Suprapubic skin (tissue), 4 donors: ENCODE data around the gene SLC38A1. TPM values are rescaled to one million over a fixed set of nuclear protein-coding genes. Genes with fewer than 3 reads are reported as not detected.

Experiments
- DNase-seq, 2 donors: peaks; one replicate each; pipeline ENCODE4 v3.0.0-alpha.2; 2019; ENCODE audit warnings: low spot score in 2 of 2
- H3K27ac ChIP-seq: fragments of 200-600 bp; sonication (generic); one replicate; pipeline ENCODE4 v1.5.1; 2019
- H3K27me3 ChIP-seq: fragments of 200-600 bp; sonication (generic); one replicate; pipeline ENCODE4 v1.5.1; 2019
- H3K36me3 ChIP-seq: fragments of 200-600 bp; sonication (generic); one replicate; pipeline ENCODE4 v1.5.1; 2019
- H3K4me1 ChIP-seq: fragments of 200-600 bp; sonication (generic); one replicate; pipeline ENCODE4 v1.5.1; 2019
- H3K4me3 ChIP-seq: fragments of 200-600 bp; sonication (generic); one replicate; pipeline ENCODE4 v1.5.1; 2019; ENCODE audit warnings: mild to moderate bottlenecking
- H3K9me3 ChIP-seq: fragments of 200-600 bp; sonication (generic); one replicate; pipeline ENCODE4 v1.5.1; 2019
- EP300 ChIP-seq: sonication (generic); formaldehyde crosslinking; IDR thresholded peaks from one replicate; pipeline ENCODE4 v1.6.1; 2017; ENCODE audit warnings: antibody characterized with exemption
- POLR2A ChIP-seq, 2 donors: fragments of 450-650 bp; IDR thresholded peaks; one replicate each; pipeline ENCODE4 v1.6.1; 2017; ENCODE audit warnings: antibody characterized with exemption in 2 of 2, mild to moderate bottlenecking in 2 of 2, moderate library complexity in 2 of 2
- POLR2AphosphoS5 ChIP-seq, 3 donors: sonication (generic); formaldehyde crosslinking; IDR thresholded peaks; one replicate each; pipeline ENCODE4 v1.6.1; 2017; ENCODE audit warnings: antibody characterized with exemption in 3 of 3
- WGBS: methylation state at CpG from one replicate; pipeline ENCODE4 v1.1.5; 2018; 5-methylcytosine and 5-hydroxymethylcytosine counted together
- total RNA-seq, 4 donors: library from RNA; depleted of rRNA; stranded (reverse); fragments of >200 nt; gene quantifications; one replicate each; pipeline ENCODE4 v1.1.0, GENCODE V29; 2016
- TF ChIP-seq, protein P1 (sequence below), 2 donors: fragments of 200-600 bp in 1 of 2; fragments of 450-650 bp in 1 of 2; sonication (generic) in 1 of 2; IDR thresholded peaks; one replicate each; pipeline ENCODE4 v1.5.1; 2016 to 2019; ENCODE audit warnings: antibody characterized with exemption in 2 of 2, mild to moderate bottlenecking in 1 of 2, moderate library complexity in 1 of 2

The SLC38A1 gene
- total RNA-seq, 4 donors from 2014 or later = 96.2 to 110 (median 102) TPM

DNA sequence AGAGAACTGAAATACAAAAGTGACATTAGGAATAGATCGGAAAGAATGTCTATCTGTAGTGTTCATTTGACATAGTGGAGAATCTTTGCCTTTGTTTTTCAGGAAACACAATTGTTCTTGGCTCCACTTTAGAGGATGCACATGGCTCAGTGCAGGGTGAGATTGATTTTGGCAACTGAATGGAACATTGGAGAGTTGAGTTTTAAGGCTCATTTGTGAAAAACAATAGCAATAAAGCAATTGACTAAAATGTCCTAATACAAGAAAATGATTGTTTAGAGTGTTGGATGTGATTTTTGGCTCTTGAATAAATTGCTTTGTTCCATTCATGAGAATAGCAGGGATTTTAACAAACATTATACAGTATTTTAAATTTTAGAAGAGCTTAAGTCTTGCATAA, 116.4 kb downstream of the SLC38A1 start:
- no peak overlapping the region for H3K4me3 ChIP-seq
- H3K27ac ChIP-seq = no peak overlapping the region
- H3K27me3 ChIP-seq = no peaks in the 10 kb centered on the region
- WGBS = 55% methylated on average over 1 of the region's 1 CpG
- TF ChIP-seq POLR2AphosphoS5 (IDR thresholded peaks at IDR 0.05) (no peak), EP300 (no peak), POLR2A (IDR thresholded peaks at IDR 0.05) (no peak)
- TF ChIP-seq, protein P1, sequence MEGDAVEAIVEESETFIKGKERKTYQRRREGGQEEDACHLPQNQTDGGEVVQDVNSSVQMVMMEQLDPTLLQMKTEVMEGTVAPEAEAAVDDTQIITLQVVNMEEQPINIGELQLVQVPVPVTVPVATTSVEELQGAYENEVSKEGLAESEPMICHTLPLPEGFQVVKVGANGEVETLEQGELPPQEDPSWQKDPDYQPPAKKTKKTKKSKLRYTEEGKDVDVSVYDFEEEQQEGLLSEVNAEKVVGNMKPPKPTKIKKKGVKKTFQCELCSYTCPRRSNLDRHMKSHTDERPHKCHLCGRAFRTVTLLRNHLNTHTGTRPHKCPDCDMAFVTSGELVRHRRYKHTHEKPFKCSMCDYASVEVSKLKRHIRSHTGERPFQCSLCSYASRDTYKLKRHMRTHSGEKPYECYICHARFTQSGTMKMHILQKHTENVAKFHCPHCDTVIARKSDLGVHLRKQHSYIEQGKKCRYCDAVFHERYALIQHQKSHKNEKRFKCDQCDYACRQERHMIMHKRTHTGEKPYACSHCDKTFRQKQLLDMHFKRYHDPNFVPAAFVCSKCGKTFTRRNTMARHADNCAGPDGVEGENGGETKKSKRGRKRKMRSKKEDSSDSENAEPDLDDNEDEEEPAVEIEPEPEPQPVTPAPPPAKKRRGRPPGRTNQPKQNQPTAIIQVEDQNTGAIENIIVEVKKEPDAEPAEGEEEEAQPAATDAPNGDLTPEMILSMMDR (IDR thresholded peaks at IDR 0.05) = no peak
- peaks cover 17% of the 10 kb centered on the region for H3K4me1 ChIP-seq
- H3K9me3 ChIP-seq = no peaks in the 10 kb centered on the region
- DNase-seq = no peak
- H3K36me3 ChIP-seq = no peaks in the 10 kb centered on the region

DNA sequence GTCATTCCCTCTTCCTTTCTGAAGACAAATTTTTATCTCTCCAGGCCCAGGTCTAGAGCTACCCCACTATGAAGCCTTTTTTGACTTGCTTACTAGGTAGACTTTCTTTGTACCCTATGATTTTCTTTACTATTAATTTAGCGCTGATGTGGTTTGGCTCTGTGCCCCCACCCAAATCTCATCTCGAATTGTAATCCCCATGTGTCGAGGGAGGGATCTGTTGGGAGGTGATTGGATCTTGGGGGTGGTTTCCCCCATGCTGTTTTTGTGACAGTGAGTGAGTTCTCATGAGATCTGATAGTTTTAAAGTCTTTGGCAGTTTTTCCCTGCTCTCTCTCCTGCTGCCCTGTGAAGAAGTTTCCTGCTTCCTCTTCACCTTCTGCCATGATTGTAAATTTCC, 118.1 kb downstream of the SLC38A1 start:
- no peaks in the 10 kb centered on the region for H3K36me3 ChIP-seq
- no peaks in the 10 kb centered on the region for H3K27me3 ChIP-seq
- H3K9me3 ChIP-seq = no peaks in the 10 kb centered on the region
- TF ChIP-seq EP300 (no peak), POLR2A (IDR thresholded peaks at IDR 0.05) (no peak), POLR2AphosphoS5 (IDR thresholded peaks at IDR 0.05) (no peak)
- TF ChIP-seq, protein P1 (IDR thresholded peaks at IDR 0.05) = no peak
- H3K4me1 ChIP-seq = peaks cover 15% of the 10 kb centered on the region
- no peak overlapping the region for H3K27ac ChIP-seq
- no peak for DNase-seq
- H3K4me3 ChIP-seq = no peak overlapping the region
- 47% methylated on average over 3 of the region's 3 CpGs for WGBS

DNA sequence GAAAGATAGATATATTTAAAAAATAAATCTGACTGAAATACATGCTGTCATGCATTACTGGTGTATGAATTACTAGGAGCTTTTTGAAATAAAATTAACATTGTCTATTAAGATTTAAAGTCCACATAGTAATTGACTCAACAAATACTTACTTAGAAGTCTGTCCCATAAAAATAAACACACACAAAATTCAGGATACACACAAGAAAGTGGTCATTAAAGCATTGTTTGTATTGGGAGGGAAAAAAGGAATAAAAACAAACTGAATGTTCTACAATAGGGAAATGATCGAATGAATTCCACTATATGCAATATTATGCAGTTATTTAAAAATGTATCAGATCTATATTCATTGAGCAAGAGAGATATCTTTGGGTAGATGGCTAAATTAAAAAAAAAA, 118.9 kb downstream of the SLC38A1 start:
- WGBS = 84% methylated on average over 1 of the region's 1 CpG

DNA sequence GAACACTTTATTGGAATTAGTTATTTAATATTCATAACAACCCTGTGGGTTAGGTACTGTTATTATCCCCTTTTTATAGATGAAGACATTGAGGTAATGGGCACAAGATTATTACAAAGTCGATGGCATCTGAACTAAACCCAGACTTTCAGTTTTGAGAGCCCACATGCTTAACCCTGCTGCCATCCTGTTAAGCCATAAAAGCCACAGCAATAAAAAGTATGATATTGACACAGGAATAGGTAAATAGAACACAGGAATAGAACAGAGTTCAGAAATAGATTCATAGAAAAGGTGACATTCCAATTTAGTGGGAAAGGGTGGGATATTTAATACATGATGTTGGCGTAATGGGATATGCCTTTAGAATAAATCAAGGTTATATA, 119.8 kb downstream of the SLC38A1 start:
- peaks cover 13% of the 10 kb centered on the region for H3K4me1 ChIP-seq
- H3K27me3 ChIP-seq = no peaks in the 10 kb centered on the region
- no peak overlapping the region for H3K4me3 ChIP-seq
- TF ChIP-seq, protein P1 (IDR thresholded peaks at IDR 0.05) = no peak
- TF ChIP-seq EP300 (no peak), POLR2AphosphoS5 (IDR thresholded peaks at IDR 0.05) (no peak), POLR2A (IDR thresholded peaks at IDR 0.05) (no peak)
- no peak for DNase-seq
- no peaks in the 10 kb centered on the region for H3K9me3 ChIP-seq
- WGBS = 91% methylated on average over 2 of the region's 2 CpGs
- H3K36me3 ChIP-seq = no peaks in the 10 kb centered on the region
- H3K27ac ChIP-seq = no peak overlapping the region

More for the DNA sequence above, 118.9 kb downstream of the SLC38A1 start:
- H3K4me1 ChIP-seq = peaks cover 15% of the 10 kb centered on the region
- no peak overlapping the region for H3K27ac ChIP-seq
- no peaks in the 10 kb centered on the region for H3K36me3 ChIP-seq
- no peak for DNase-seq
- TF ChIP-seq EP300 = no peak
- TF ChIP-seq, protein P1 (IDR thresholded peaks at IDR 0.05) = no peak
- TF ChIP-seq POLR2AphosphoS5 (IDR thresholded peaks at IDR 0.05) = no peak
- no peak for TF ChIP-seq POLR2A (IDR thresholded peaks at IDR 0.05)
- no peaks in the 10 kb centered on the region for H3K27me3 ChIP-seq
- H3K9me3 ChIP-seq = no peaks in the 10 kb centered on the region
- no peak overlapping the region for H3K4me3 ChIP-seq

DNA sequence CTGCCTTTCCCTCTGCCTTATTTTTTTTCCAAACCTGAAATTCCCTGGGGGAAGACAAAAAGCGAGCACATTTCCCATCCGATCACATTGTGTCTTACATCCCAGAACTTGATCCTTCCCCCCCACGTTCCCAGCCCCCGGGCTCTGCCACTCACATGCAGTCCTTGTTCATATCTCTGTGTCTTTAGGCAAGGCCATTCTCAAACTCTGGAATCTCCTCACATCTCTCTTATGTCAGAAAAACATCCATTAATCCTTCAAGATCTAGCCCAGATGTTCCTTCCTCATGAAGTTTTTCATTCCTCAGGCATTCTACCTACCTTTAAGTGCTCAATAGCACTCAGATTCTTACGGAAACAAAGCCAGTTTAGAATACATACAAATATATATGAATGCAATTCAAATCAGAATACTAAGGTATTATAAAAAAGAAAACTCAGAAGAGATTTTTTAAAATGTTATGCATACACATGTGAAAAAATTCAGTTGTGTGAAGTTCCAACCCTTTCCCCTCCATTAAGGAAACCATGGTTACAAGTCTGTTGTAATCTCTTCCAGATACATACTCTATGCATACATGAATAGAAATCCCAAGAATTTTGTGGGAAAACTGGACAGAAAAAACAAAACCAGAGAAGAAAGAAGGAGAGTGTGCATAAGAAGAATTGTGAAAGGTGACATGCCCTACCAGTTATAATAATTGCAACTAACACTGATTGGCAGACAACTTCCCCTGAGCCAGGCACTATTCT, 120.3 kb downstream of the SLC38A1 start:
- no peak for DNase-seq
- Histone ChIP-seq H3K4me1 (peaks cover 8% of the 10 kb centered on the region), H3K36me3 (no peaks in the 10 kb centered on the region), H3K9me3 (no peaks in the 10 kb centered on the region), H3K27me3 (no peaks in the 10 kb centered on the region), H3K27ac (no peak overlapping the region), H3K4me3 (no peak overlapping the region)
- TF ChIP-seq, protein P1 (IDR thresholded peaks at IDR 0.05) = no peak
- TF ChIP-seq EP300 = no peak
- TF ChIP-seq POLR2AphosphoS5 (IDR thresholded peaks at IDR 0.05) = no peak
- TF ChIP-seq POLR2A (IDR thresholded peaks at IDR 0.05) = no peak
- 76% methylated on average over 5 of the region's 5 CpGs for WGBS
